Measurements from ENCODE around the gene CHADL. TPM values are rescaled to one million over a fixed set of nuclear protein-coding genes. Genes with fewer than 3 reads are reported as not detected.

CHADL gene
- total RNA-seq, 1 experiment from 2014 or later = 1.2 TPM

GRCh38 chr22:41285820-41286638, 45.3 kb upstream of the CHADL start, which contains the start of gene RANGAP1:
Gene RANGAP1, minus strand, starts transcription at chr22:41286187. Its CDS starts 5,143 bp downstream, at chr22:41281044.
- Histone ChIP-seq H3K36me3 (ENCODE audit: low read depth, low read length) (peaks cover 21% of the 10 kb centered on the region), H2AFZ (ENCODE audit: low read length) (peak within 1 kb of the TSS; percentile 75), H3K79me2 (ENCODE audit: low read length) (peaks cover 49% of the 10 kb centered on the region), H3K4me1 (ENCODE audit: insufficient read depth, low read length) (peaks cover 45% of the 10 kb centered on the region), H3F3A (ENCODE audit: low read length, unreplicated experiment) (peaks cover 4% of the 10 kb centered on the region), H4K20me1 (ENCODE audit: low read length) (peaks cover 21% of the 10 kb centered on the region), H3K9ac (ENCODE audit: low read length) (peak within 1 kb of the TSS; percentile 97), H3K27ac (ENCODE audit: low read length) (peak within 1 kb of the TSS; percentile 90), H3K9me3 (ENCODE audit: low read length) (no peaks in the 10 kb centered on the region), H3K4me2 (ENCODE audit: low read length) (peak within 1 kb of the TSS; percentile 100), H3K9me2 (replicated peaks; ENCODE audit: low read length) (no peaks in the 10 kb centered on the region), H3K27me3 (ENCODE audit: low read length) (no peaks in the 10 kb centered on the region), H3K4me3 (ENCODE audit: low read length) (peak within 1 kb of the TSS; percentile 96)
- ChIA-PET POLR2A (ENCODE audit: unreplicated experiment) (no interaction called here), CTCF (interaction anchor here (0.7 to 0.9 kb wide), 2 partner anchors 117 to 208 kb away, joined by 3 to 4 read pairs; no protein-coding TSS in a partner anchor)
- peak; percentile 92 for ATAC-seq
- intact Hi-C loops (cut with micrococcal nuclease) = loop anchor here (1.0 to 5.0 kb wide), 2 partner anchors 15 to 96 kb away; partner anchors contain the start of genes TEF and ZC3H7B
- no peak for TF ChIP-seq CTCF (conservative IDR thresholded peaks at IDR 0.05; ENCODE audit: low read depth, low read length)
- no peak for TF ChIP-seq EZH2phosphoT487 (IDR thresholded peaks at IDR 0.05; ENCODE audit: borderline replicate concordance, low read length)
- TF ChIP-seq EZH2 (IDR thresholded peaks at IDR 0.05; ENCODE audit: low read length, unreplicated experiment) = no peak
- TSS peak; percentile 61 for BruUV-seq (replicated peaks)
- DNase-seq = peak; percentile 96

- CTCF ChIA-PET = no interaction called here
These were observed 44.7 kb upstream of the CHADL start for GRCh38 chr22:41285441-41285819.

More at GRCh38 chr22:41285441-41285819, 44.7 kb upstream of the CHADL start:
- POLR2A ChIA-PET (ENCODE audit: unreplicated experiment) = no interaction called here
- Histone ChIP-seq H3K9me3 (ENCODE audit: low read length) (no peaks in the 10 kb centered on the region), H2AFZ (ENCODE audit: low read length) (peak overlapping the region; percentile 75), H3K27ac (ENCODE audit: low read length) (peak overlapping the region; percentile 90), H3K4me1 (ENCODE audit: insufficient read depth, low read length) (peaks cover 39% of the 10 kb centered on the region), H3K79me2 (ENCODE audit: low read length) (peaks cover 55% of the 10 kb centered on the region), H3K36me3 (ENCODE audit: low read depth, low read length) (peaks cover 27% of the 10 kb centered on the region), H3K4me2 (ENCODE audit: low read length) (peak overlapping the region; percentile 100), H3K9ac (ENCODE audit: low read length) (peak overlapping the region; percentile 97), H3F3A (ENCODE audit: low read length, unreplicated experiment) (peaks cover 2% of the 10 kb centered on the region), H3K4me3 (ENCODE audit: low read length) (peak overlapping the region; percentile 96), H3K27me3 (ENCODE audit: low read length) (no peaks in the 10 kb centered on the region), H3K9me2 (replicated peaks; ENCODE audit: low read length) (no peaks in the 10 kb centered on the region), H4K20me1 (ENCODE audit: low read length) (peaks cover 21% of the 10 kb centered on the region)
- no peak for TF ChIP-seq CTCF (conservative IDR thresholded peaks at IDR 0.05; ENCODE audit: low read depth, low read length)
- TF ChIP-seq EZH2 (IDR thresholded peaks at IDR 0.05; ENCODE audit: low read length, unreplicated experiment) = no peak
- TF ChIP-seq EZH2phosphoT487 (IDR thresholded peaks at IDR 0.05; ENCODE audit: borderline replicate concordance, low read length) = no peak
- intact Hi-C loops (cut with micrococcal nuclease) = loop anchor here (5.0 kb wide), 1 partner anchor 97 kb away; the partner anchor contains the start of gene TEF
- ATAC-seq = peak; percentile 52
- no TSS peak for BruUV-seq (replicated peaks)
- peak; percentile 87 for DNase-seq

Data from PC-3 (cell line).